Right cardiac atrium (tissue), 5 donors: ENCODE measurements around the gene ZBTB1. TPM values are rescaled to one million over a fixed set of nuclear protein-coding genes. Genes with fewer than 3 reads are reported as not detected.

Experiments used
- ATAC-seq, 2 donors: fragments of 200-7000 bp; cut with Tn5 transposase; one replicate each; pipeline versions ENCODE4 v1.8.0 to v1.9.1; 2020; ENCODE audit warnings: moderate library complexity in 2 of 2, mild to moderate bottlenecking in 1 of 2
- DNase-seq, 3 donors: peaks; one replicate each; pipeline ENCODE4 v3.0.0-alpha.2; 2020
- H3K27ac ChIP-seq: one replicate; pipeline ENCODE4 v1.5.1; 2013; ENCODE audit warnings: mild to moderate bottlenecking, low read length, control low read depth, moderate library complexity
- H3K27me3 ChIP-seq: one replicate; pipeline ENCODE4 v1.6.1; 2013; ENCODE audit not compliant: control insufficient read depth, insufficient read depth
- H3K4me1 ChIP-seq: one replicate; pipeline ENCODE4 v1.6.1; 2013; ENCODE audit warnings: low read length; ENCODE audit not compliant: control insufficient read depth, insufficient read depth
- H3K4me3 ChIP-seq: one replicate; pipeline ENCODE4 v1.5.1; 2013; ENCODE audit warnings: low read length, control low read depth
- H3K9me3 ChIP-seq: one replicate; pipeline ENCODE4 v1.6.1; 2013; ENCODE audit warnings: low read length; ENCODE audit not compliant: control insufficient read depth
- WGBS: extraction: QIAGEN DNeasy Blood & Tissue Kit; methylation state at CpG from one replicate; pipeline ENCODE4 v1.1.7; 2013; 5-methylcytosine and 5-hydroxymethylcytosine counted together
- intact Hi-C, 4 donors: fragments of 100-400 bp; cut with DNase I; formaldehyde crosslinking; loops; one replicate each; pipeline versions ENCODE4 v1.11.0 to v1.14.0; 2022 to 2023
- polyA plus RNA-seq: library from polyadenylated mRNA; stranded (reverse); fragments of 200-250 nt; gene quantifications from one replicate; pipeline ENCODE4 v1.2.3, GENCODE V29; 2013
- total RNA-seq, 4 donors: library from RNA; stranded (reverse); fragmentation: NEBNext Ultra II Directional; extraction: Animal tissue kit (Norgen Biotek cat#: 25700); gene quantifications; one replicate each; pipeline ENCODE4 v1.2.1, GENCODE V29; 2021
- donor health status: healthy with polysubstance abuse.
- donor health status: DM: no; HTN: yes; CAD: no.
- donor health status: DM: no; HTN: no; CAD: no.
- donor health status: DM: no; HTN: yes; CAD: no; lungs with severe emphysema.
- donor health status: DM: yes; HTN: yes; CAD: no.

The ZBTB1 gene
- total and polyA plus RNA-seq, 5 donors: 10.3 to 27.6 (median 24.6) TPM

DNA sequence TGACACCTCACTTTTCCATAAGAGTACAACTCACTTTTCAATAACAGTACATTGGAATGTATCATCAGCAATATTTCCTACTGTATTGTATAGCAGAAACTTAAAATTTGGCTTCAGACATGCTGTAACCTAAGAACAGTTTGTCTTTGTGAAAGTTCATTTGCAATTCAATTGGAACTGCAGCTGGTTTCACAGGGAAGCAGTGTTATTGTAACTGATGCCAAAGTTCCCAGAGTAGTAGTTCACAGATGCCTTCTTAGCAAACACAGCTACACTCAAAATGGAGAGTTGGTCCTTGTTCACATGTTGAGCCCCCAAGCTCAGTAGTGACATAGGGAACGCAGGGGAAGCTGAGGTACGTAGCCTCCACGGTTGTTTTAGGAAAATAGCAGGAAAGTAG lies 68.5 kb downstream of the ZBTB1 start:
- intact Hi-C loops: no loop called here
- DNase-seq (no peak), ATAC-seq (peak in 1 of 2 donors; percentile 58)
- H3K4me1 ChIP-seq: peaks cover 2% of the 10 kb centered on the region
- H3K4me3 ChIP-seq: no peak overlapping the region
- WGBS: 77% methylated on average over 3 of the region's 3 CpGs
- H3K27ac ChIP-seq: peak overlapping the region; percentile 68
- no peaks in the 10 kb centered on the region for H3K27me3 ChIP-seq
- H3K9me3 ChIP-seq: no peaks in the 10 kb centered on the region

Other genes starting within 250 kb of the ZBTB1 start
- gene ESR2, start 210.4 kb upstream of the ZBTB1 start, total RNA-seq: under 1 TPM; 0.14 to 0.60 (median 0.36) TPM
- 0.11 TPM for gene ESR2, start 210.4 kb upstream of the ZBTB1 start, polyA plus RNA-seq
- 10 to 100 TPM; 52.3 to 64.7 (median 56.4) TPM for gene MTHFD1, start 116.4 kb upstream of the ZBTB1 start, total RNA-seq
- gene MTHFD1, start 116.4 kb upstream of the ZBTB1 start, polyA plus RNA-seq: 30.1 TPM
- under 1 TPM; 0.20 to 0.24 (median 0.23) TPM for gene AKAP5, start 39.3 kb upstream of the ZBTB1 start, total RNA-seq
- gene AKAP5, start 39.3 kb upstream of the ZBTB1 start, polyA plus RNA-seq: 0.09 TPM
- 10 to 100 TPM; 14.1 to 18.4 (median 16.4) TPM for gene ZBTB25, start 932 bp upstream of the ZBTB1 start, total RNA-seq
- 8.0 TPM for gene ZBTB25, start 932 bp upstream of the ZBTB1 start, polyA plus RNA-seq
- 100 to 1,000 TPM in 1 of 4 donors, 10 to 100 TPM in 3; 41.6 to 113 (median 56.9) TPM for gene HSPA2, start 36.0 kb downstream of the ZBTB1 start, total RNA-seq
- gene HSPA2, start 36.0 kb downstream of the ZBTB1 start, polyA plus RNA-seq: 45.9 TPM
- 1 to 10 TPM in 1 of 4 donors, under 1 TPM in 3; 0.44 to 1.3 (median 0.58) TPM for gene PPP1R36, start 45.2 kb downstream of the ZBTB1 start, total RNA-seq
- gene PPP1R36, start 45.2 kb downstream of the ZBTB1 start, polyA plus RNA-seq: 0.72 TPM
- 10 to 100 TPM; 35.7 to 58.7 (median 50.6) TPM for gene PLEKHG3, start 199.7 kb downstream of the ZBTB1 start, total RNA-seq
- gene PLEKHG3, start 199.7 kb downstream of the ZBTB1 start, polyA plus RNA-seq: 12.6 TPM